HG03558 (cell line): ENCODE results near the gene TMEM255A.
"Not testable (repeated sequence)": the region's sequence is repeated elsewhere in the genome, so short reads cannot be mapped to it uniquely, and the experiment has no call there.

Experiments
- ATAC-seq: cut with Tn5 transposase; IDR thresholded peaks from one replicate; pipeline ENCODE4 v1.9.1; 2021; ENCODE audit warnings: moderate number of reproducible peaks; ENCODE audit not compliant: unreplicated experiment; ENCODE audit errors: extremely low read depth

Gene TMEM255A

DNA sequence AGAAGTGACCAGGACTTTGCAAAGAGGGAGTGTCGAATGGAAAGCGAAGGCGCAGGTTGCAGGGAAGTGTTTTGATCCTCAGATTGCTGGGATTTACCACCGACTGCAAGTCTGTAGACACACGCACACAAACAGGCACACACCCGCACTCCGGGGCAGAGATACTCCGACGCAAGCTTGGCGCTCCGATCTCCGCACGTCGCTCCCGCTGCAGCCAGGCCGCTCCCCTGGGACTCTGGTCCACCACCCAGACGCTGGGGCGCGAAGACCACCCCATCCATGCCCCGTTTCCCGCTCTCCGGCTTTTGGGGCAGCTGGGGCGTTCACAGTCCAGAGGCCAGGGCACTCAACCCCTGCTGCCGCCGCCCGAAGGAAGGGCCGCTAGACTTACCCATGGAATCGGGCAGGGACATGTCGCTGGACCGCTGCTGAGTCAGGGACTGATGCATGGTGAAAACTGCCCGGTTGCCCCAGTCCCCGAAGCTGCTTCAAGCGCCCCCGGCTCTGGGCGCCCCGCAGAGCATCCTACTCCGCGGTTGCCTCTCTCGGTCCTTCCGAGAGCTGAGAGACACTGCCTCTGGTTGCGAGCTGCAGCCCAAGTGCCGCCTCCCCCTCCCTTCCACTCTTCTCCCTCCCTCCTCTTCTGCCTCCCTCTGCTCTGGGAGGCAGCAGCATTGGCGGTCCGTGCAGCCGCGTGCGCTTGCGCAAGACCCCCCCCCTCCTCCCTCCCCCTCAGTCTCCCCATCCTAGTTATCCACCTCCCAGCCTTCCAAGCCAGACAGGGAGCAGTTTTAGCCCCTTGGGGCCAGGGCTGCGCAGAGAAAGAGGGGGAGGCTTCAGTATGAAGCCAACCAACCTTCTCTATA is at the start of gene TMEM255A:
Gene TMEM255A, minus strand, starts transcription at position 601 of the 866 bp plus-strand sequence. Its CDS starts 152 bp downstream, at position 449.
- no peak for ATAC-seq

- ATAC-seq, result no peak
Observed at GRCh38 chrX:120358737-120359456, 47.6 kb upstream of the TMEM255A start.

- ATAC-seq, result no peak
Observed at GRCh38 chrX:120357186-120357585, 45.9 kb upstream of the TMEM255A start.

DNA sequence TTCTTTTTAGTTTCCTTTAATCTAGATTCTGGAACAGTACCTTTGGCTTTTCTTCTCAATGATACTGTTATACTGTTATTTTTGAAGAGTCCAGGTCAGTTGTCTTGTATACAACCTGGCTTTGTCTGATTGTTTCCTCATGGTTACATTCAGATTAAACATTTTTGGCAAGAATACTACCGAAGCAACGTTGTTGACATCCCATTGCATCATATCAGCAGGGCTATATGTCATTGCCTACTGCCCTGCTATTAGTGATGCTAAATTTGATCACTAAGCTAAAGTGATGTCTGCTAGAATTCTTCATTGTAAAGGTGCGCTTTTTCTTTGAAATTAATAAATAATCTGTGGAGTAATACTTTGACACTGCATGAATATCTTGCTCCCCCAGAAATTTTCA is 44.8 kb upstream of the TMEM255A start:
- ATAC-seq, result no peak

GRCh38 chrX:120350450-120351138 is 39.3 kb upstream of the TMEM255A start:
- no peak for ATAC-seq

DNA sequence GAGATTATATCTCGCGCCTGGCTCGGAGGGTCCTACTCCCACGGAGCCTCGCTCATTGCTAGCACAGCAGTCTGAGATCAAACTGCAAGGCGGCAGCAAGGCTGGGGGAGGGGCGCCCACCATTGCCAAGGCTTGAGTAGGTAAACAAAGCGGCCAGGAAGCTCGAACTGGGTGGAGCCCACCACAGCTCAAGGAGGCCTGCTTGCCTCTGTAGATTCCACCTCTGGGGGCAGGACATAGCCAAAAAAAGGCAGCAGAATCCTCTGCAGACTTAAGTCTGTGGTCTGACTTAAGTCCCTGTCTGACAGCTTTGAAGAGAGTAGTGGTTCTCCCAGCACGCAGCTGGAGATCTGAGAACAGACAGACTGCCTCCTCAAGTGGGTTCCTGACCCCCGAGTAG is 33.3 kb upstream of the TMEM255A start:
- ATAC-seq, result not testable (repeated sequence)

GRCh38 chrX:120336899-120337298 is 25.6 kb upstream of the TMEM255A start:
- ATAC-seq, result no peak

GRCh38 chrX:120335289-120335688 is 24.0 kb upstream of the TMEM255A start:
- ATAC-seq, result no peak

- no peak for ATAC-seq
Observed at GRCh38 chrX:120334603-120335002, 23.3 kb upstream of the TMEM255A start.

GRCh38 chrX:120334151-120334550 is 22.9 kb upstream of the TMEM255A start:
- no peak for ATAC-seq

GRCh38 chrX:120332394-120332793 is 21.1 kb upstream of the TMEM255A start:
- no peak for ATAC-seq

DNA sequence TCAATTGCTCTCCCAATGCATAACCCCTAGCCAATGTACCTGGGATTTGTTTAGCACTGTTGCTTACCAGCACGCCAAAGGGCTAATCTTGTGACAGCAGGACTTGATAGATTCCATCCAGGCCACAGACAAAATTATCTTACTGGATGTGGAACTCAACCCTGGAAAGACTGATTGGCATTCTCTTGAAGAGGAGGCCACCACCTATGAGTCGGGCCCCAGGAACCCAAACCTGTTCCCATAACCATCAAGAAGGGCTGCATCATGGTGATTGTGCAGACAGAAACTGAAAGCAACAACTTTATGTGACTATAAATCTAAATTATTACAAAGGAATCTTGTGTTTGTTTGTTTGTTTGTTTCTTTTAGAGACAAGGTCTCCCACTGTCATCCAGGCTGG is 19.9 kb upstream of the TMEM255A start:
- ATAC-seq, result no peak

- ATAC-seq, result no peak
Observed at GRCh38 chrX:120321520-120322281, 10.4 kb upstream of the TMEM255A start.

DNA sequence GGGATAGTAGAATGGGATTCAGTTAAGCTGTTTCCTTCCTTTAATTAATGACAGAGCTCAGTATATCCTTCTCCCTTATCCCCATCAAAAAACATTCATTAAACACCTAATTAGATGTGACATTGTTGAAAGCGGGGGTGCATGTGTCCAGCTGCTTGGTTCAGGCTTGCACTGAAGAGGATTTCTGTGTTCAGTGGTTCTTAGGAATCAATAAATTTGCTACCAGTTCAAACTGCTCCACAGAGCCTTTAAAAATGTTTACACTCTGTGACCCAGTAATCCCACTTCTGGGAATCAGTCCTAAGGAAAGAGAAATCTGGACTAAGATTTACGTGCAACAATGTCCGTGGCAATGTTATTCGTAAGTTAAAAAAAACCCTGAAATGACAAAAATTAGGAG is 7.2 kb upstream of the TMEM255A start:
- ATAC-seq, result no peak

GRCh38 chrX:120316587-120317283 is 5.5 kb upstream of the TMEM255A start:
- no peak for ATAC-seq

GRCh38 chrX:120315776-120316175 is 4.5 kb upstream of the TMEM255A start:
- no peak for ATAC-seq

- ATAC-seq, result no peak
Observed at GRCh38 chrX:120311727-120312063, 434 bp upstream of the TMEM255A start.

DNA sequence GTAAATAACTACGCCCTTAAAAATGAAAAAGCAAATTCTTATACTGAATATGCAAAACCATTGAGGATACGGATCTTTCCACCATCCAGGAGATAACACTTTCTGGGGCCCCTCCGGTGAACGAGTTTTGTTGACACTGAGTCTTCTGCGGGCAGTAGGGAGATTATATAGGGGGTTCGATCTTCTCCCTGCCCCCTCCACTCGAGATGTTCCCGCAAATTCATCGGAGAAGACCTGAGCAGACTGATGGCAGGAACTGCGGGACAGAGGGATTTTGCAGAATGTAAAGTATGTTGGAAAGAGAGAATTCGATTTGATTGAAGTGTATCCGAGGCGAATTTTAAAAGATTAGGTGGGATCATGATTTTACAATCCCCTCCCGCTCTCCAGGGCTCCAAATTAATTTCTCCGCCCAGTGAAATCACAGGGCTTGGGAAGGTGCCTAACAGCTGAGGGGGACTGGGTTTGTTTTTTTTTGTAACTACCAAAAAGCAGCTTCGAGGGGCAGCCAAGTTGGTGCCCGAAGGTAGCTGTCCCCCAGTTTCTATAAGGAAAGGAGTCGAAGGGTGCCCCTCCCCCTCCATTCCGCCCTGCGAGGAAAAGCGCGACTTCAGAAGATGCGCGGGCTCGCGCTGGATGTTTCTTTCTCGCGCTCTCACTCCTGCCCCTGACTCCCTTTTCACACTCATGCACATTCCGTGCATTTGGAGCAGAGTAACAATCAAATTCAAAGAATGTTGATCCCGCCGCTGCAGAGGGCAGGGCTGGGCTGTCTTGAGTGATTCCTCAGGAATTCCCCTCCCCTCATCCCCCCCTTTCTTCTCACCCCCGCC is 1.2 kb downstream of the TMEM255A start:
- no peak for ATAC-seq
